ENCODE data around the gene ST7.

ST7 gene

GRCh38 chr7:117203205-117203604 is 249.9 kb downstream of the ST7 start:
- no peak for DNase-seq

DNA sequence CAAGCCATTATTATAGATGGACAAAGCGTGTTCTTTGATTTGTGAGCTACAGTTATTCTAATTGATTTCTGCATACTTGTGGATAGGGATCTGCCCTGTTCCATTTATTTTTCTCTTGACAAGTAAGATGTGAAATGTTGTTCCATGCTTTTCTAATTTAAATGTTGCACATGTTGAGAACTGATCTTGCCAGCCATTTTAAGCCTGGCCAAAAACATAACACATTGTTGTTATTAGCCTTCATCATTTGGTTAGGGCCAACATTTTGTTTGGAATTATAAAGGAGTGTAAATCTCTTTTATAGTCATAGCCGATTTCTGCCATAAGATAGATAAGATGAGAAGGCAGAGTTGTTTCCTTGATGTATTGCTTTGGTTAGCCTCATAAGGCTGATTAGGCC is 252.6 kb downstream of the ST7 start:
- no peak for DNase-seq

DNA sequence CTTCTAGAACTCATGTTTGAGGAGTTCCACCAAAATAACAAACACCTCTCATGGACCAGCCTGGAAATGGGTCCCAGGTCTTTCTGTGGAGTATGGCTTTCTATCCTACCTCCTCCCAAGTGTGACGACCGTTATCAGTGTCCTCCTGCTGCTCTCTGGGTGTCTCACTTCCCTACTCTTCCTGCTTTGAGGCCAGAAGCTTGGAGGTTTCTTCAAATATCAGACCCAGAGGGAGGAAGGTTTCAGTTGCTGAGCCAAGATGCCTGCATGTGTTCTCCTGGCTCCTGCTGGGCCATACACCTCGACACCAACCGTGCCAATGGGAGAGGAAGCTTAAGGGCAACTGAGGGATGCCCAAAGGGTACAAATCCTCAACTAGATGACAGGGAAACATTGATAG is 255.0 kb downstream of the ST7 start:
- DNase-seq = no peak

DNA sequence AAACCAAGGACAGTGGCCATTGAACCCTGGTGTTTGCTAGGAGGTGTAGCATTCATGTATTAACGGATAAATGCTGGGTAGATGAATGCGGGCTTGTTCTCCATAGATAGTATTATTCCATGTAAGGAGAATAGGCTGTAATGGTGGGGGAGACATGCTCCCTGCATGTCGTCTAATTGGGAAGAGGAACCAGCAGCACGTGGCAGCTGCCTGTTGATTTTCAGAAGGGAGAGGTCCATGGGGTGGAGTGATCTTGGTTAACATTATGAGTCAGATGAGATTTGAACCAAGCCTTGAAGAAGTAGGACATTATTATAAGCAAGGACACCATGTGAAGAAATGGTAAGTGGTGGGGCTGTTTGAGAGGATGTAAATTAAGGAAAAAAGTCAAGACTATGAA is 257.1 kb downstream of the ST7 start:
- DNase-seq = no peak

DNA sequence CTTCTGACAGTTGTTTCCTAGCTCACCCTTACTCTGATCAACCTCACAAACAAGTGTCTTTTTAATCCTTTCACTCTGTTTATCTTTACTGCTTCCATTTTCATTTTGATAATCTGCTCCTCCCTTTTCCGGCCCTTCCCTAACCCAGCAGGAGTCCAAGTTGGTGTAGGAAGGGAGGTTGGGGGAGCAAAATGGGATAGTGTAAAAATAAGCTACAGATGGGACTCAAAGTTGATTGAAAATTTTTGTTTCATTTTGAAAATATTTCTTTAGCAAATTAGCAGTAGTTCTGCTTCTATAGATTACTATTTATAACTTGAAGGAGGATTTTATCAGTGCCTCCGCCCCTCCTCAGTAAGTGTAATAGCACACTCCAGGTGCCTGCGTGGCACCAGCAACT is 257.6 kb downstream of the ST7 start:
- DNase-seq = no peak

- no peak for DNase-seq
These were observed 258.3 kb downstream of the ST7 start for GRCh38 chr7:117211614-117212013.

DNA sequence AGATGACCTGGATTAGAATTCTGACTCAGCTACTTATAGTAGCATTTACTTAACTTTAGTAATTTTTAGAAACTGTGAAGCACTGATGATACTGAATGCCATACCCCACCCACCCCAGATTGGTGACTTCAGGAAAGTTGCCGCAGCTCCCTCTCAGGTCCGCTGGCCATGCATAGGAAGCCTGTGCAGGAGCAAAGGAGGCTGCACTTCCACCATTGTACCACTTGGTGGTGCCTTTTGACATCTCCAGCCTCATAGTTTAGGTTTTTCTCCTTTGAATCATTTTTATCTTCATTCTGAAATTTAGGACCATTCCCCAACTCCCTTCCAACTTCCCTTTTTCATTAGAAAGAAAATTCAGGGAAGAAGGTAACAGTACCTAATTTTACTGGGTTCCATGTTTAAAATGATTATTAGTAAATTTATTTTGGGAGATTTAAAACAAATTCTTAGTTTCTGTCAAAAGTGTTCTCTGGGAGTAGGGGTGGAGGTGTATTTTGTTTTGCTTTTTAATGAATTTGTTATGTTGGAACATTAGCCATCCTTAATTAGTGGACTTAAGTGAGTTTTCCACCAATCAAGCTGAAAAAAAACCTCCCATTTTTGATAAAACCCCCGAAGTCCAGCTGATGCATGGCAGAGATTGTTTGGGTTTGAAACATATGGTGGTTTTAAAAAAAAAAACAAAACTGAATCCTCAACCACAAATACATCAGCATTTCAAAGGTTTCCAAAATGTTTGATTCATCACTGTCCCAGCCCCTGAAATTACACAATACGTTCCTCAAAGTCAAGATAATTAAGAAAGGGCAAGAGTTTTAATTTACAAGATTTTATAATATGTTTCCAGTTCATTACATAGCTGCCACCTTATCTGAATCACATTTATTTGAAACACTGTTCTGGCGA is 259.9 kb downstream of the ST7 start:
- no peak for DNase-seq

GRCh38 chr7:117216010-117216409 is 262.7 kb downstream of the ST7 start:
- DNase-seq = no peak

GRCh38 chr7:117216436-117217069 is 263.3 kb downstream of the ST7 start:
- DNase-seq = no peak

DNA sequence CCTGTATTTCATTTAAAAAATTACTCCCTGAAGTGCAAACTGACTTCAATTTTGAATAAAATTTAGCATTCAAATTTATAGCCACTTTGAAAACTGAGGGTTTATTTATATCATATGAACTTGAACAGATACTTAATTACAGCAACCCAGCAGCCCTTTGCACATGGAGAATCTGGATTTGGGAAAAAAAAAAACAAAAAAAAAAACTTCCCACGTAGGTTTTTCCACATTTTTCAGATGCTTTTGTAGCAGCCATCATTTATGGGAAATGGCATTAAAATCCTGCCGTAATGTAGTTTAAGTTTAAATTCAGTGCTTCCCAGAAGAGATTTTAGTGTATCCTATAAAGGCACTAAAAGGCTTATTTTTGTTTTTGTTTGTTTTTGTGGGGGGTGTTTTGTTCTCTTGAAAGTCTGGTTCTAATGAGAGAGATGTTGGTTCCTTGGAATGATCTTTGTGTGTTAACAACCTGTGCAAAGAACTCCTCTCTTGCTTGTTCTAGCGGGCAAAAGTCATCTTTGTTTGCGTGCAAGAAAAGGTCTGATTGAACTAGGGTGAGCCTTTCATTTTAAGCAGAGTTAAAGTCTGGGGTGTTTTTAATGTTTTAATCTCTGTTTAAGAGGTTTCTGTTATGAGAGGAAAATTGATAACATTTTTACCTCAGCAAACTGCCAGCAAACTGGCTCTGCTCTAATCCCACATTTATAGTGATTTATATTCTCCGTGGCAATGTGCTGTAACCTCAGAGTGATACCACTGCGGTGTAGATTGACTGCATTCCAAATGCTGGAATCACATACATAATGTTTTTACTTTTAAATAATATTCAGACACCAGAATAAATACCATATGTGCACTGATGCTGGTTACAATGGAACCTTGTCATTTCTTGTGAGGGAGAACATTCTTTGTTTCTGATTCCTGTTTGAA is 264.1 kb downstream of the ST7 start:
- DNase-seq = no peak

DNA sequence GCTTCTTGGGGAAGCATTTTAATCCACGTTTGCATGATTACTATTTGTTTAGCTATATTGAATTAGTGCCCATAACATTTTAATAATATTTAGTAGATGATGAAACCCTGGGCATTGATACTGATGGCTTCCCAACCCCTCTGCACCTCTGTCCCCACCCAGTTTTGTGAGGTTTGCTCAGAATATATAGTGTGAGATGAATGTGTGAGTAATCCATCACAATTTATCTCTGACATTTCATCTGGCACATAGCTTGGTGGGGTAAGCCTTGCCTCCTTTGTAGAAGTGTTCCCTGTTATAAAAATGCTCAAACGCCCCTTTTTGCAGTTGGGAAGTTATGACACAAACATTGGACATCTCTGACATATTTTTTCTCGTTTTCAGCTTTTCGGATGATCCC is 265.4 kb downstream of the ST7 start:
- DNase-seq = no peak

DNA sequence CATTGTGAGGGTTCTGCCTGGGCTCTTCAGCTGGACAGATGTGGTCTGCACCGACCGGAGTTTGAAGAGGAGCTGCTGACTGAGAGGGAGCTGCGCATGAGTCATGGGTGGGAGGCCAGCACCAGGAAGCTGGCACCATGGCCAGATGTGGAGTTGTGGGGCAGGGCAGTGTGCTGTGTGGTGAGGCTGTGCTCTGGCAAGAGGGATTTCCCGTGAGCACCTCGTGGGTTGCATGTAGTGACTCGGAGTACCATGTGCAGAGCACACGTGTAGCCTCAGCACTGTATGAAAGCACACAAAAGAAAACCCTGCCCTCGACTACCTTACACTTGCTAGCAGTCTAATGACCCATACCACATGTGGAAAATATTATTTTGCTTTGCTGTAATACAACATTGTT is 266.2 kb downstream of the ST7 start:
- DNase-seq = no peak

GRCh38 chr7:117220836-117221235 is 267.5 kb downstream of the ST7 start:
- DNase-seq = no peak

- no peak for DNase-seq
These were observed 272.2 kb downstream of the ST7 start for GRCh38 chr7:117225536-117225935.

DNA sequence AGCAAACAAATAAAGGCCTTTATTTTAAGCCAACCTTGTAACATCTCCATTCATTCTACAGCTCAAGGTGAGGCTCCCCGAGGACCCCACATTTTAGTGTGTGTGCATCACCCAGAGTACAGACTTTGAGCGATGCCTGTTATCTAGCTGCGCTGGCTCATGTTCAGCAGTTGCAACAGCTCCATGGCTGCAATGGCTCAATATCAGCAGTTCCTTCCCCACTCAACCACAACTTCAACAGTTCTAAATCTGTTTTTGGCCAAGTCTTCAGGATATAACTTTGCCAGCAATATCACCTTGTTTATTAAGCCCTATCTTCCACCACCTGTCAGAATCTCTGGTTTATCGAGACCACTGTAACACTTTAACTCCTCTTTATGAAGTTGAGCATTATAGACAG is 273.8 kb downstream of the ST7 start:
- DNase-seq = no peak

DNA sequence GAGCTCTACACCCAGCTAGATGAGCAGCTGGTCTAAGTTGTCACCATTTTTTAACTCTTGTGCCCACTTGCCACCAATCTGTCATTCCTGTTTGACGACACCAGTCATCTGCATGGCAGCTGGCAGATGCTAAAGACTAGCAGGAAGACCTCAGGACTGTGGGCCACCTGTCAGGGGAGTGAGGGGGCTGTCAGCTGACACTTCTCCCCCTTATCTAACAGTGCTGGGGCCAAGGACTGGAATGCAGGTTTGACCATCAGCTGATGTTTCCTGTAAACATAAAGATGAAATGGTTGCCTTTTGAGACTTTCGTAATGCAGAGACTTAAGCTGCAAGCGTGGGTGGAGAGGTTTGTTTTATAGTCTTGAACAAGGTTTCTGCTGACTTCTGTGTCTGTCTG is 276.0 kb downstream of the ST7 start:
- DNase-seq = no peak

GRCh38 chr7:117230276-117231046 is 277.2 kb downstream of the ST7 start:
- no peak for DNase-seq

- no peak for DNase-seq
These were observed 277.7 kb downstream of the ST7 start for GRCh38 chr7:117231047-117231359.

DNA sequence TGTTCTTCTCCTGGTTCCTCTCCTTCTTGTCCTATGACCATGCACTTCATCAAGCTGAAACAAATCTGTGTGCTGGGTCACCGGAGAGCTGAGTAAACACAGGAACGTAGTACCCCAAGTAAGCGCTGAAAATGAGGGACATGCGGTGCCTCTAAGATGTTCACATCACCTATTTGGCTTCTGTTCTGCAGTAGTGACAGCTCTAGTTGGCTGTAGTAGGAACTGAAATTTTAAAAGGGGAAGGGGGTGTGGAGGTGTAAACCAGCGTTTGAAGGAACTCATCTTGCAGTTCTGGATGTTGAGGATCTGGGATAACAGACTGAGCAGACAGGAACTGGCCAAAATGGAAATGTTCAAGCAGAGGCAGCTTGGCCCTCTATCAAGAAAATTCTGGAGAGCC is 284.3 kb downstream of the ST7 start:
- DNase-seq = no peak

DNA sequence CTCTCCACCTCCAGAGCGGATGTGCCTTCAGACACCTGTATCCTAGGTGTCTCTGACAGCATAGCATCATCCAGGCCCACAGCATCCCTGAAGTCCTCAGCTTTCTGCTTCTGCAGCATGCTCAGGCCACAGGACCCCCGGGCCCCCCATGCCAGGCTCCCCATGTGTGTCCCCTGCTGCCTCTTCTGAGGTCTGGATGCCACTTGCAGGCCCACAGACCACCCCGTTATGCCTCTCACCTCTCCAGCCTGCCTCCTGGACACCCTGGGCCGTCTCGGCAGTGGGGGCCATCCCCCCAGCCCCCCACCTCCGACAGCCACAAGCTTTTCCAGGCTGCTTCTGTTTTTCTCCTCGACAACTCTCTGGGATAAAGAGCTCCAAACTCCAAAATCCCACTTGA is 285.2 kb downstream of the ST7 start:
- DNase-seq = no peak

- DNase-seq = no peak
These were observed 285.6 kb downstream of the ST7 start for GRCh38 chr7:117238937-117239336.

- no peak for DNase-seq
These were observed 287.8 kb downstream of the ST7 start for GRCh38 chr7:117241088-117241487.

DNA sequence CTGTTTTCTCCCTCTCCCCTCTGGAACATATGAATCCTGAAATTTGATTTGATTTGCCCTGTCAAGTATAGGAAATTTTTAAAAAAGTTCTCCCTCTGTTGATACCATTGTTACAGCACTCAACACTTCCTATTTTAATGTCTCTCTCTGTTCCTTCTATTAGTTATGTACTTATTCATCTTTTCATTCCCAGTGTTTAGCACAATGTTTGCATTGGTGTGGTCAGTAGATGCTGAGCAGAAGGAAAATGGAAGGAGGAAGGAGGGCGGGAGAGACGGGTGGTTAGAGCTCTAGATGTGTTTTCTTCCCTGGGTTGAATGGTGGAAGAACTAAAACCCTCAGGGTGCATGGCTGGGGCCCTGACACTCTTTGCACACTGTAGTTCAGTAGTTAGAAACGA is 290.1 kb downstream of the ST7 start:
- no peak for DNase-seq
